Measurements from ENCODE around the gene SYNGR4. TPM values are rescaled to one million over a fixed set of nuclear protein-coding genes. Genes with fewer than 3 reads are reported as not detected.

Gene SYNGR4
- total and polyA plus RNA-seq, 9 donors = 0.17 TPM; not detected in 8

- Histone ChIP-seq H3K27ac (ENCODE audit: low read length) (no peak overlapping the region), H3K9me3 (replicated peaks; ENCODE audit: control insufficient read depth, low read depth, low read length) (no peaks in the 10 kb centered on the region), H3K27me3 (ENCODE audit: control insufficient read depth, insufficient read depth, low read length) (no peaks in the 10 kb centered on the region), H3K4me1 (ENCODE audit: control insufficient read depth, insufficient read depth, low read length) (peaks cover 3% of the 10 kb centered on the region), H3K4me3 (ENCODE audit: low read length) (no peak overlapping the region), H3K36me3 (ENCODE audit: control insufficient read depth, insufficient read depth, low read length) (peaks cover 6% of the 10 kb centered on the region)
- WGBS (ENCODE audit: insufficient coverage) = 94% methylated on average over 6 of the region's 10 CpGs
- DNase-seq = no peak
These were observed 22.4 kb upstream of the SYNGR4 start for GRCh38 chr19:48341515-48342413.

DNA sequence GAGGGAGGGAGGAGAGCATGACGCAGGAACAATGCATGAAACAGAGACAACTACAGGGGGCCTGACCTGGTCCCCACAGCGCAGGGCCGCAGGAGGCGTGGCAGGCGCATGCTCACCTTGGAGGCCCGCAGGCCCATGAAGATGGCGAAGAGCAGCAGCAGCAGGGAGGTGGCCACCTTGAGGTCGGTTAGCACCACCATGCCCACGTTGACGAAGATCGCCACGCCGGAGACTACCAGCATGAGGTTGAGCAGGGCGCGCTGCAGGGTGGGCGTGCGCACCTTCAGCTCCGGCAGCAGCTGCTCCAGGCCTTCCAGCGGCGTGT, 21.8 kb upstream of the SYNGR4 start:
- no peak overlapping the region for H3K27ac ChIP-seq (ENCODE audit: low read length)
- H3K4me1 ChIP-seq (ENCODE audit: control insufficient read depth, insufficient read depth, low read length) = peaks cover 3% of the 10 kb centered on the region
- H3K27me3 ChIP-seq (ENCODE audit: control insufficient read depth, insufficient read depth, low read length) = no peaks in the 10 kb centered on the region
- H3K9me3 ChIP-seq (replicated peaks; ENCODE audit: control insufficient read depth, low read depth, low read length) = no peaks in the 10 kb centered on the region
- peaks cover 6% of the 10 kb centered on the region for H3K36me3 ChIP-seq (ENCODE audit: control insufficient read depth, insufficient read depth, low read length)
- no peak overlapping the region for H3K4me3 ChIP-seq (ENCODE audit: low read length)
- no peak for DNase-seq
- WGBS (ENCODE audit: insufficient coverage) = 83% methylated on average over 20 of the region's 20 CpGs

DNA sequence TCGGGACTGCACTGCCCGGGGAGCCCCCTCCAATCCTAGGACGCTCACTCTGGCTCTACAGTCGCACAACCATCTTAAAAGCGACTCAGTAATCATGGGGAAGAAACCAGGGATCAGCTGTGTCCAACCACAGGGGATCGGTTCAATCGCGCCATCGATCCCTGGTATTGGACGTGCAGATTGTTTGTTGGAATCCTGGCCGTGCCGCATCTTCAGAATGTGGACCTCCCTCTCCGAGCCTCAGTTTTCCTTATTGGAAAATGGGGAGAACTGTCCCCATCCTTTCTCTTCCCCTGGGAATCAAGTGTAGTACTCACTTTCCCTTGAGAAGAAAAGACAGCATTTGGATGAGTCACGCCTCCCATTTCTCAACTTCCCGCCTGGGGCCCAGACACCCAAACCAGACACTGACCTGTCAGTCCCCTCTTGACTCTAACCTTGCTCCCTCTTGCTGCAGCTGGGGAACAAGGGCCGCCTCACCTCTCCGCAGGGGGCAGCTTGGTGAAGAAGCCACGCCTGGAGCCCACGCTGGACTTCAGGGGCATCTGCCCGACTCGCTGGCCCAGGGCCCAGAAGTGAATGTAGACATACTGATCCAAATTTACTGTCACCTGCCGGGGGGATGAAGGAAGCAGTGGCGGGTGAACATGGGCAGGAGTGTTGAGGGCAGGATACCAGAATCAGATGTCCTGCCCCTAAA, 21.2 kb upstream of the SYNGR4 start:
- Histone ChIP-seq H3K36me3 (ENCODE audit: control insufficient read depth, insufficient read depth, low read length) (peaks cover 6% of the 10 kb centered on the region), H3K4me1 (ENCODE audit: control insufficient read depth, insufficient read depth, low read length) (peaks cover 5% of the 10 kb centered on the region), H3K27me3 (ENCODE audit: control insufficient read depth, insufficient read depth, low read length) (no peaks in the 10 kb centered on the region), H3K4me3 (ENCODE audit: low read length) (no peak overlapping the region), H3K27ac (ENCODE audit: low read length) (no peak overlapping the region), H3K9me3 (replicated peaks; ENCODE audit: control insufficient read depth, low read depth, low read length) (no peaks in the 10 kb centered on the region)
- DNase-seq = no peak
- 90% methylated on average over 12 of the region's 23 CpGs for WGBS (ENCODE audit: insufficient coverage)

- peaks cover 6% of the 10 kb centered on the region for H3K36me3 ChIP-seq (ENCODE audit: control insufficient read depth, insufficient read depth, low read length)
- H3K27ac ChIP-seq (ENCODE audit: low read length) = no peak overlapping the region
- H3K9me3 ChIP-seq (replicated peaks; ENCODE audit: control insufficient read depth, low read depth, low read length) = no peaks in the 10 kb centered on the region
- no peaks in the 10 kb centered on the region for H3K27me3 ChIP-seq (ENCODE audit: control insufficient read depth, insufficient read depth, low read length)
- peaks cover 9% of the 10 kb centered on the region for H3K4me1 ChIP-seq (ENCODE audit: control insufficient read depth, insufficient read depth, low read length)
- 93% methylated on average over 3 of the region's 6 CpGs for WGBS (ENCODE audit: insufficient coverage)
- DNase-seq = no peak
- H3K4me3 ChIP-seq (ENCODE audit: low read length) = no peak overlapping the region
These were observed 19.3 kb upstream of the SYNGR4 start for GRCh38 chr19:48344892-48345291.

DNA sequence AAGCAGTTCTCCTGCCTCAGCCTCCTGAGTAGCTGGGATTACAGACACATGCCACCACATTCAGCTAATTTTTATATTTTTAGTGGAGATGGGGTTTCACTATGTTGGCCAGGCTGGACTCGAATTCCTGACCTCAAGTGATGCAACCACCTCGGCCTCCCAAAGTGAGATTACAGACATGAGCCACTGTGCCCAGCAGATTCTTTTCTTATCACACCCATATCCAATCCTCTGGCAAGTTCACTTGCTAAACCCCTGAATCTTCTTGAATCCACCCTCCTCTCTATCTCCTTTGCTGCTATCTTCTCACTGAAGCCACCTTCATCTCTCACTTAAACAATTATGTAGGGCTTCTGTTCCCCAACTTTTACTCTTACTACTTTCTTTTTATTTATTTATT, 18.0 kb upstream of the SYNGR4 start:
- Histone ChIP-seq H3K4me1 (ENCODE audit: control insufficient read depth, insufficient read depth, low read length) (peaks cover 6% of the 10 kb centered on the region), H3K36me3 (ENCODE audit: control insufficient read depth, insufficient read depth, low read length) (peaks cover 6% of the 10 kb centered on the region), H3K4me3 (ENCODE audit: low read length) (no peak overlapping the region), H3K27ac (ENCODE audit: low read length) (no peak overlapping the region), H3K9me3 (replicated peaks; ENCODE audit: control insufficient read depth, low read depth, low read length) (no peaks in the 10 kb centered on the region), H3K27me3 (ENCODE audit: control insufficient read depth, insufficient read depth, low read length) (no peaks in the 10 kb centered on the region)
- WGBS (ENCODE audit: insufficient coverage) = no CpG with 5 or more reads among the region's 2 CpGs
- DNase-seq = no peak

GRCh38 chr19:48348045-48348444, 16.1 kb upstream of the SYNGR4 start:
- no peaks in the 10 kb centered on the region for H3K9me3 ChIP-seq (replicated peaks; ENCODE audit: control insufficient read depth, low read depth, low read length)
- H3K27me3 ChIP-seq (ENCODE audit: control insufficient read depth, insufficient read depth, low read length) = no peaks in the 10 kb centered on the region
- WGBS (ENCODE audit: insufficient coverage) = 31% methylated on average over 5 of the region's 5 CpGs
- no peak overlapping the region for H3K27ac ChIP-seq (ENCODE audit: low read length)
- H3K4me3 ChIP-seq (ENCODE audit: low read length) = no peak overlapping the region
- peaks cover 6% of the 10 kb centered on the region for H3K4me1 ChIP-seq (ENCODE audit: control insufficient read depth, insufficient read depth, low read length)
- peak; percentile 79 for DNase-seq
- H3K36me3 ChIP-seq (ENCODE audit: control insufficient read depth, insufficient read depth, low read length) = no peaks in the 10 kb centered on the region

GRCh38 chr19:48348737-48349136, 15.4 kb upstream of the SYNGR4 start:
- Histone ChIP-seq H3K36me3 (ENCODE audit: control insufficient read depth, insufficient read depth, low read length) (no peaks in the 10 kb centered on the region), H3K4me1 (ENCODE audit: control insufficient read depth, insufficient read depth, low read length) (peaks cover 6% of the 10 kb centered on the region), H3K27me3 (ENCODE audit: control insufficient read depth, insufficient read depth, low read length) (no peaks in the 10 kb centered on the region), H3K4me3 (ENCODE audit: low read length) (no peak overlapping the region), H3K27ac (ENCODE audit: low read length) (no peak overlapping the region), H3K9me3 (replicated peaks; ENCODE audit: control insufficient read depth, low read depth, low read length) (no peaks in the 10 kb centered on the region)
- no peak for DNase-seq
- 85% methylated on average over 5 of the region's 7 CpGs for WGBS (ENCODE audit: insufficient coverage)

GRCh38 chr19:48350856-48351255, 13.3 kb upstream of the SYNGR4 start:
- peaks cover 6% of the 10 kb centered on the region for H3K4me1 ChIP-seq (ENCODE audit: control insufficient read depth, insufficient read depth, low read length)
- H3K36me3 ChIP-seq (ENCODE audit: control insufficient read depth, insufficient read depth, low read length) = no peaks in the 10 kb centered on the region
- no peaks in the 10 kb centered on the region for H3K27me3 ChIP-seq (ENCODE audit: control insufficient read depth, insufficient read depth, low read length)
- DNase-seq = no peak
- 90% methylated on average over 5 of the region's 5 CpGs for WGBS (ENCODE audit: insufficient coverage)
- H3K27ac ChIP-seq (ENCODE audit: low read length) = no peak overlapping the region
- no peak overlapping the region for H3K4me3 ChIP-seq (ENCODE audit: low read length)
- H3K9me3 ChIP-seq (replicated peaks; ENCODE audit: control insufficient read depth, low read depth, low read length) = no peaks in the 10 kb centered on the region

- no peak for DNase-seq
- peaks cover 6% of the 10 kb centered on the region for H3K4me1 ChIP-seq (ENCODE audit: control insufficient read depth, insufficient read depth, low read length)
- no peaks in the 10 kb centered on the region for H3K9me3 ChIP-seq (replicated peaks; ENCODE audit: control insufficient read depth, low read depth, low read length)
- WGBS (ENCODE audit: insufficient coverage) = 50% methylated on average over 8 of the region's 8 CpGs
- no peak overlapping the region for H3K4me3 ChIP-seq (ENCODE audit: low read length)
- H3K36me3 ChIP-seq (ENCODE audit: control insufficient read depth, insufficient read depth, low read length) = no peaks in the 10 kb centered on the region
- no peaks in the 10 kb centered on the region for H3K27me3 ChIP-seq (ENCODE audit: control insufficient read depth, insufficient read depth, low read length)
- no peak overlapping the region for H3K27ac ChIP-seq (ENCODE audit: low read length)
These were observed 12.8 kb upstream of the SYNGR4 start for GRCh38 chr19:48351341-48351752.

GRCh38 chr19:48353677-48354076, 10.5 kb upstream of the SYNGR4 start:
- no peaks in the 10 kb centered on the region for H3K36me3 ChIP-seq (ENCODE audit: control insufficient read depth, insufficient read depth, low read length)
- 69% methylated on average over 2 of the region's 5 CpGs for whole genome bisulfite sequencing (ENCODE audit: insufficient coverage)
- DNase-seq = no peak
- no peaks in the 10 kb centered on the region for H3K27me3 ChIP-seq (ENCODE audit: control insufficient read depth, insufficient read depth, low read length)
- no peak overlapping the region for H3K27ac ChIP-seq (ENCODE audit: low read length)
- H3K4me3 ChIP-seq (ENCODE audit: low read length) = no peak overlapping the region
- H3K4me1 ChIP-seq (ENCODE audit: control insufficient read depth, insufficient read depth, low read length) = no peaks in the 10 kb centered on the region
- H3K9me3 ChIP-seq (replicated peaks; ENCODE audit: control insufficient read depth, low read depth, low read length) = no peaks in the 10 kb centered on the region

Measured in muscle of leg (tissue), 11 donors.